ENCODE measurements around the gene CTNND1. TPM values are rescaled to one million over a fixed set of nuclear protein-coding genes. Genes with fewer than 3 reads are reported as not detected.
A peak's percentile ranks its signal among the peaks of the same experiment; 100 is the strongest.

The CTNND1 gene
- total and polyA plus RNA-seq, 3 donors from 2014 or later: 134 to 227 (median 178) TPM

DNA sequence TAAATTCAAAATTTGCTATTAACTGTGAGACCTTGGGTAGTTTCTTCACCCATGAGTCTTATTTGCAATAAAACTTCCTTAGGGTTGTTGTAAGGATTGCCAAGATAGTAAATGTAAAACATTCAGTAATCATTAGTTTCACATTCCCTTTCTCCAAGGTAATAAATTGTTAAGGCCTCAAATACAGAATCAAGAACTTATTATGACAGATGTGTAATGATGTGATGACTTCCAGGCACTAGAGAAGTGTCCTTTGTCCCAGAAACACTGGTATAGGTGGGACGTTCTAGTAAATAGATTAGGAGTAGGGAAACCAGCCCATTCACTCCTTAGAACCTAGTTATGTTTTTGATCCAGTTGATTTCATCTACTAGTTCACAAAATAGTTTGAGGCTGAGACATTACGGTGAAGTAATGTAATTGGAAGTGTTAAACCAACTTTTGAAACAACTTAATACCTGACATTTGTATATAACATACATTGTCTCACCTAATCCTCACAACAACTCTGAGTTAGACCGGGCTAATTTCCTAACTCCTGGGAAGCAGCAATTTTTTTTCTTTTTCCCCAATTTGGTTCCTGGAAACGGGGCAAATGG is 25.5 kb downstream of the CTNND1 start:
- Histone ChIP-seq H3K27ac (no peak overlapping the region), H3K4me1 (peaks cover 29% of the 10 kb centered on the region), H3K27me3 (no peaks in the 10 kb centered on the region), H3K36me3 (ENCODE audit: low read depth, missing control alignments) (no peaks in the 10 kb centered on the region), H3K9me3 (no peaks in the 10 kb centered on the region), H3K4me3 (no peak overlapping the region)
- intact Hi-C loops (cut with DNase I; ENCODE audit: low total_unique reads): no loop called here
- no peak for DNase-seq
- WGBS, 2 donors: 84 to 89% methylated on average over 4 of the region's 4 CpGs
- TF ChIP-seq, protein P1, sequence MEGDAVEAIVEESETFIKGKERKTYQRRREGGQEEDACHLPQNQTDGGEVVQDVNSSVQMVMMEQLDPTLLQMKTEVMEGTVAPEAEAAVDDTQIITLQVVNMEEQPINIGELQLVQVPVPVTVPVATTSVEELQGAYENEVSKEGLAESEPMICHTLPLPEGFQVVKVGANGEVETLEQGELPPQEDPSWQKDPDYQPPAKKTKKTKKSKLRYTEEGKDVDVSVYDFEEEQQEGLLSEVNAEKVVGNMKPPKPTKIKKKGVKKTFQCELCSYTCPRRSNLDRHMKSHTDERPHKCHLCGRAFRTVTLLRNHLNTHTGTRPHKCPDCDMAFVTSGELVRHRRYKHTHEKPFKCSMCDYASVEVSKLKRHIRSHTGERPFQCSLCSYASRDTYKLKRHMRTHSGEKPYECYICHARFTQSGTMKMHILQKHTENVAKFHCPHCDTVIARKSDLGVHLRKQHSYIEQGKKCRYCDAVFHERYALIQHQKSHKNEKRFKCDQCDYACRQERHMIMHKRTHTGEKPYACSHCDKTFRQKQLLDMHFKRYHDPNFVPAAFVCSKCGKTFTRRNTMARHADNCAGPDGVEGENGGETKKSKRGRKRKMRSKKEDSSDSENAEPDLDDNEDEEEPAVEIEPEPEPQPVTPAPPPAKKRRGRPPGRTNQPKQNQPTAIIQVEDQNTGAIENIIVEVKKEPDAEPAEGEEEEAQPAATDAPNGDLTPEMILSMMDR (IDR thresholded peaks at IDR 0.05): no peak
- no peak for TF ChIP-seq POLR2A (IDR thresholded peaks at IDR 0.05)

DNA sequence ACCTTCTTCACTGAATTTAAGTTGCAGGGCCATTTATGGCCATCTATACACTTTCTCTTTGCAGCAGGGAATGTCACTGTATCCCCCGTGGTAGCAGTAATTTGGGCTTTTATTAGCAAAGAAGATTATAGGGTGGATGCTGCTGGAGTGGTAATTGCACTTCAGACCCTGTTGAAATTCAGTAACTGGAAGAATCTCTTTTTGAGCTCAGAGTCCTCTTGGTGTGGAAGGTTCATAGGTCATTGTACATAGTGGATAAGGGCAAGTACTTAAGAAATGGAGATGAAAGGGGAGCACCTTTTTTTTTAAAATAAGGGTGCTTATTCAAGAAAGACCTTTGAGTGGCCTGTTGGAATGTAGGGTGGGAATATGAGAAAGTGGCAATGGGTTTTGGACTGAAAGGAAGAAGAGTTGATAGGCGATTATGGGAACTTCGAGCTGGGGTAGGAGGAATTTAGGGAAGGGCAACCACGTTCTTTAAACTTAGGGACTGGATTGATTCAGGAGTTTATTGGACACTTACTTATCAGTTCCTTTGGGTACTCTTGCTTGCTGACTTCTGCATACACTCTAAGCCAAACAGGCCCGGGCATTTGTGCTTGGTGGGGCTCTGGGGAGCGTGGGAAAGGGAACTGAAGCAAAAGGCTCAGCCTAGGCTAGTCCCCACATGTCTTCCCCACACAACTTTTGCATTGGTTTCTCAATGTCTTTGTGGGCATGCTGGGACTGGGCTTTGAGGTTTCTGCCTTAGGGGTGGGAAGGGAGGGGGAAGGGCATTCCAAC is 26.5 kb downstream of the CTNND1 start:
- H3K27me3 ChIP-seq: no peaks in the 10 kb centered on the region
- peaks cover 26% of the 10 kb centered on the region for H3K4me1 ChIP-seq

DNA sequence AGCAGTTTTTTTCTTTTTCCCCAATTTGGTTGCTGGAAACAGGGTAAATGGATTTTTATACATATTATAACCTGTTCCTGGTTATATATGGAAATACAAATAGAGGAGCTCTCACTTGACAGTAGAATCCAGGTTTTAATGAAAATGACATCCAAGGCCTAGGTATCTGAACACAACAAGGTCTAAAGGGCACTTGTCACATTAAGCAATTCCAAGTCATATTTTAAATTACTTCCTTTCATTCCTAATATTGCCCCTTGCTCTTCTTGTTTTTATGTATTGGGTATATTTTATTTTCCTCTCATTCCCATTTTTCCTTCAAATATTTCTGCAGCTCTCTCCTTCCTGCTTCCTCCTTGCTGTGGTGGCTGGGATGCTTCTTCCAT is 27.1 kb downstream of the CTNND1 start:
- Histone ChIP-seq H3K9me3 (no peaks in the 10 kb centered on the region), H3K27ac (no peak overlapping the region), H3K4me1 (peaks cover 28% of the 10 kb centered on the region), H3K27me3 (no peaks in the 10 kb centered on the region), H3K36me3 (ENCODE audit: low read depth, missing control alignments) (no peaks in the 10 kb centered on the region), H3K4me3 (no peak overlapping the region)
- TF ChIP-seq POLR2A (IDR thresholded peaks at IDR 0.05): no peak
- TF ChIP-seq, protein P1 (IDR thresholded peaks at IDR 0.05): no peak
- intact Hi-C loops (cut with DNase I; ENCODE audit: low total_unique reads): no loop called here
- no peak for DNase-seq

More for the DNA sequence above, 26.5 kb downstream of the CTNND1 start:
- no peaks in the 10 kb centered on the region for H3K36me3 ChIP-seq (ENCODE audit: low read depth, missing control alignments)
- TF ChIP-seq, protein P1 (IDR thresholded peaks at IDR 0.05): no peak
- TF ChIP-seq POLR2A (IDR thresholded peaks at IDR 0.05): no peak
- DNase-seq: no peak
- H3K9me3 ChIP-seq: no peaks in the 10 kb centered on the region
- intact Hi-C loops (cut with DNase I; ENCODE audit: low total_unique reads): no loop called here
- H3K27ac ChIP-seq: no peak overlapping the region
- no peak overlapping the region for H3K4me3 ChIP-seq
- 67 to 72% methylated on average over 6 of the region's 6 CpGs for WGBS, 2 donors

DNA sequence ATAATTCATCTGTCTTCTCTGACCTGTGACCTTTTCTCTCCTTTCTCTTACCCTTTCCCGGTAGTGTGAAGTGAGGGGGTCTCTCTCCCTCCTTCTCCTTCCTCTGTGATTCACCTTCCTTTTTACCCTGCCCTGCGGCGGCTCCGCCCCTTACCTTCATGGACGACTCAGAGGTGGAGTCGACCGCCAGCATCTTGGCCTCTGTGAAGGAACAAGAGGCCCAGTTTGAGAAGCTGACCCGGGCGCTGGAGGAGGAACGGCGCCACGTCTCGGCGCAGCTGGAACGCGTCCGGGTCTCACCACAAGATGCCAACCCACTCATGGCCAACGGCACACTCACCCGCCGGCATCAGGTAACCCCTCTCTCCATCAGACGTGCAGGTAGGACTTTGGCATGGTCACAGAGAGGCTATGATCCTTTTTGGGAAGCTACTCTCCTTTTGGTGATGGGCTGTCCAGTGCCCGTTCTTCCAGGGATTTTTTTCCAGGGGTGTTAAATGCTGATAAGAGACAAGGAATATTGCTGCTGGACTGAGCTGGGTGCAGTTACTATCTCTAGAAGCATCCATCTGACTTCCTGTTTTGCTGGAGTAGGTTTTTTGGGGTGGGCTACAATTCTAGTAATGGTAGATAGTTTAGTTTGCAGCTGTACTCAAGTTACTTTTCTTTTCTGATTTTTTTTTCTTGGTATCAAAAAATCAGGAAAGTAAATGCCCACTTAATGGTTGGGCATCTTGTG is 29.9 kb downstream of the CTNND1 start:
- TF ChIP-seq, protein P1 (IDR thresholded peaks at IDR 0.05): no peak
- TF ChIP-seq POLR2A (IDR thresholded peaks at IDR 0.05): no peak
- Histone ChIP-seq H3K4me3 (no peak overlapping the region), H3K27me3 (no peaks in the 10 kb centered on the region), H3K36me3 (ENCODE audit: low read depth, missing control alignments) (no peaks in the 10 kb centered on the region), H3K27ac (peak overlapping the region in 1 of 2 donors; percentile 23), H3K9me3 (no peaks in the 10 kb centered on the region), H3K4me1 (peaks cover 23% of the 10 kb centered on the region)
- intact Hi-C loops (cut with DNase I; ENCODE audit: low total_unique reads): no loop called here
- DNase-seq: no peak
- 55 to 69% methylated on average over 14 to 22 of the region's 22 CpGs for WGBS, 2 donors

All from testis (tissue), 3 donors.